B cell (primary cell): ENCODE results near the gene GPC3. TPM values are rescaled to one million over a fixed set of nuclear protein-coding genes. Genes with fewer than 3 reads are reported as not detected.

Experiments used
- ATAC-seq: fragments of 200-7000 bp; cut with Tn5 transposase; one replicate; pipeline ENCODE4 v1.10.0; 2021; ENCODE audit warnings: low read depth, mild to moderate bottlenecking, moderate number of reproducible peaks, moderate library complexity
- CTCF ChIA-PET: fragments of 350-600 bp; sonication (Branson Sonifier 250); formaldehyde crosslinking; loops from one replicate; lab custom pipeline; 2021; ENCODE audit warnings: antibody characterized with exemption, inconsistent platforms; lab: Charles Lee
- POLR2A ChIA-PET: fragments of 350-600 bp; sonication (Branson Sonifier 250); formaldehyde crosslinking; loops from one replicate; lab custom pipeline; 2021; ENCODE audit warnings: antibody characterized with exemption; lab: Charles Lee
- DNase-seq: peaks from one replicate; pipeline ENCODE4 v3.0.0; 2013
- H2AFZ ChIP-seq: 2 replicates; pipeline ENCODE4 v1.6.1; 2012; ENCODE audit warnings: mild to moderate bottlenecking, low read depth, low read length; ENCODE audit not compliant: insufficient read depth, poor library complexity, severe bottlenecking
- H3K27ac ChIP-seq, 2 donors: 1 replicate in 1 of 2; 2 replicates in 1 of 2; pipeline ENCODE4 v1.5.1; 2012 to 2013; ENCODE audit warnings: low read length in 2 of 2, mild to moderate bottlenecking in 2 of 2, moderate library complexity in 1 of 2
- H3K27me3 ChIP-seq, 4 experiments: fragments of 200-600 bp in 1 of 4; sonication (generic) in 1 of 4; replicated peaks in 1 of 4; 1 replicate in 2 of 4; 2 replicates in 2 of 4; pipeline versions ENCODE4 v1.6.1 to v1.7.0; 2013 to 2016; ENCODE audit warnings: low read length in 3 of 4, mild to moderate bottlenecking in 2 of 4, mixed read lengths in 1 of 4, moderate library complexity in 1 of 4; ENCODE audit not compliant: insufficient read depth in 4 of 4, control insufficient read depth in 3 of 4; ENCODE audit errors: control extremely low read depth in 1 of 4
- H3K36me3 ChIP-seq, 2 experiments: replicated peaks in 1 of 2; 1 replicate in 1 of 2; 2 replicates in 1 of 2; pipeline versions ENCODE4 v1.6.1 to v1.7.1; 2013; ENCODE audit warnings: low read length in 1 of 2; ENCODE audit not compliant: insufficient read depth in 2 of 2, control insufficient read depth in 1 of 2; ENCODE audit errors: control extremely low read depth in 1 of 2, extremely low read depth in 1 of 2
- H3K4me1 ChIP-seq, 2 donors: fragments of 200-600 bp in 1 of 2; sonication (generic) in 1 of 2; 1 replicate in 1 of 2; 2 replicates in 1 of 2; pipeline versions ENCODE4 v1.5.1 to v1.6.1; 2013 to 2017; ENCODE audit warnings: low read length in 2 of 2; ENCODE audit not compliant: control insufficient read depth in 2 of 2, insufficient read depth in 2 of 2
- H3K4me2 ChIP-seq: replicated peaks from 2 replicates; pipeline ENCODE3; 2012; ENCODE audit warnings: mild to moderate bottlenecking, low read depth, low read length; ENCODE audit not compliant: poor library complexity, severe bottlenecking
- H3K4me3 ChIP-seq, 5 experiments: fragments of 200-600 bp in 1 of 5; sonication (generic) in 1 of 5; 1 replicate in 3 of 5; 2 replicates in 2 of 5; pipeline versions ENCODE4 v1.5.1 to v1.7.0; 2011 to 2016; ENCODE audit warnings: low read length in 4 of 5, mild to moderate bottlenecking in 4 of 5, low read depth in 2 of 5, control low read depth in 1 of 5, moderate library complexity in 1 of 5; ENCODE audit not compliant: insufficient read depth in 1 of 5; ENCODE audit errors: control extremely low read depth in 1 of 5, extremely low read depth in 1 of 5
- H3K79me2 ChIP-seq: fragments of 200-600 bp; sonication (generic); one replicate; pipeline ENCODE4 v1.6.0; 2016; ENCODE audit warnings: low read length; ENCODE audit not compliant: control insufficient read depth, insufficient read depth
- H3K9ac ChIP-seq: fragments of 200-600 bp; sonication (generic); 2 replicates; pipeline ENCODE4 v1.6.1; 2017; ENCODE audit warnings: mild to moderate bottlenecking, low read length, moderate library complexity
- H3K9me3 ChIP-seq, 3 donors: one replicate each; pipeline versions ENCODE4 v1.6.1 to v1.7.1; 2013; ENCODE audit warnings: low read length in 2 of 3; ENCODE audit not compliant: control insufficient read depth in 2 of 3, insufficient read depth in 1 of 3; ENCODE audit errors: control extremely low read depth in 1 of 3
- H4K20me1 ChIP-seq: 2 replicates; pipeline ENCODE4 v1.6.0; 2012; ENCODE audit warnings: mild to moderate bottlenecking, low read length; ENCODE audit not compliant: insufficient read depth, control insufficient read depth, poor library complexity, severe bottlenecking
- H3K27ac Mint-ChIP-seq: one replicate; pipeline ENCODE4 v1.8.0; 2021; ENCODE audit warnings: mixed read lengths
- H3K27me3 Mint-ChIP-seq: one replicate; pipeline ENCODE4 v1.8.0; 2021; ENCODE audit warnings: mixed read lengths
- H3K4me1 Mint-ChIP-seq: one replicate; pipeline ENCODE4 v1.8.0; 2021; ENCODE audit warnings: mixed read lengths
- H3K4me3 Mint-ChIP-seq: one replicate; pipeline ENCODE4 v1.8.0; 2021; ENCODE audit warnings: mixed read lengths
- H3K9me3 Mint-ChIP-seq: one replicate; pipeline ENCODE4 v1.8.0; 2022; ENCODE audit warnings: mixed read lengths; ENCODE audit not compliant: insufficient read depth
- CTCF ChIP-seq: fragments of 200-600 bp; IDR thresholded peaks from one replicate; pipeline ENCODE4 v1.8.0; 2022; ENCODE audit warnings: antibody characterized with exemption, mild to moderate bottlenecking
- EZH2 ChIP-seq: IDR thresholded peaks from 2 replicates; pipeline ENCODE4 v1.6.1; 2012; ENCODE audit warnings: borderline replicate concordance, low read depth, mild to moderate bottlenecking, moderate library complexity, low read length; ENCODE audit not compliant: insufficient read depth, poor library complexity, severe bottlenecking
- WGBS: methylation state at CpG from one replicate; pipeline ENCODE4 v1.1.5; 2013; ENCODE audit warnings: missing lambda C conversion rate; ENCODE audit not compliant: insufficient coverage; 5-methylcytosine and 5-hydroxymethylcytosine counted together
- intact Hi-C: fragments of 100-400 bp; cut with micrococcal nuclease; formaldehyde crosslinking; loops from one replicate; pipeline ENCODE4 v1.10.0; 2022
- polyA plus RNA-seq: library from polyadenylated mRNA; depleted of rRNA; stranded (reverse); fragments of >200 nt; gene quantifications from 2 replicates; pipeline ENCODE4 v1.2.3, GENCODE V29; 2012
- total RNA-seq, 2 donors: library from RNA; stranded (reverse); fragments of 120-200 nt in 1 of 2; gene quantifications; 1 replicate in 1 of 2; 2 replicates in 1 of 2; pipeline versions ENCODE4 v1.2.3 to v1.2.4, GENCODE V29; 2013 to 2022

GPC3 gene
- total and polyA plus RNA-seq, 2 donors (not counting 1 experiment from before 2014, with no cell fraction given): not detected

- Histone ChIP-seq H3K27me3 (no peaks in the 10 kb centered on the region), H2AFZ (no peak overlapping the region), H3K27ac (no peak overlapping the region), H3K9ac (no peak overlapping the region), H3K79me2 (no peaks in the 10 kb centered on the region), H3K9me3 (no peaks in the 10 kb centered on the region), H4K20me1 (no peaks in the 10 kb centered on the region), H3K36me3 (no peaks in the 10 kb centered on the region), H3K4me2 (no peak overlapping the region), H3K4me3 (no peak overlapping the region), H3K4me1 (no peaks in the 10 kb centered on the region)
- Mint-ChIP-seq H3K27ac (no peak overlapping the region), H3K27me3 (peaks cover 3% of the 10 kb centered on the region), H3K4me1 (no peaks in the 10 kb centered on the region), H3K9me3 (no peaks in the 10 kb centered on the region), H3K4me3 (no peak overlapping the region)
- CTCF ChIA-PET: interaction anchor here (0.8 to 1.8 kb wide), 8 partner anchors 95 to 452 kb away, joined by 3 to 5 read pairs (median 4); no protein-coding TSS in a partner anchor
- TF ChIP-seq EZH2: no peak
- no peak for TF ChIP-seq CTCF
- DNase-seq (no peak), ATAC-seq (no peak)
- POLR2A ChIA-PET: no interaction called here
- intact Hi-C loops: no loop called here
- WGBS: no CpG with 5 or more reads among the region's 3 CpGs
These were observed 287.7 kb downstream of the GPC3 start for GRCh38 chrX:133697656-133698055.

- DNase-seq (no peak), ATAC-seq (no peak)
- ChIA-PET POLR2A (no interaction called here), CTCF (no interaction called here)
- no peaks in the 10 kb centered on the region for H4K20me1 ChIP-seq
- Mint-ChIP-seq H3K9me3 (no peaks in the 10 kb centered on the region), H3K4me1 (no peaks in the 10 kb centered on the region), H3K27ac (no peak overlapping the region), H3K4me3 (no peak overlapping the region), H3K27me3 (no peaks in the 10 kb centered on the region)
- no peaks in the 10 kb centered on the region for H3K4me1 ChIP-seq
- no peaks in the 10 kb centered on the region for H3K36me3 ChIP-seq
- H3K9me3 ChIP-seq: no peaks in the 10 kb centered on the region
- WGBS: no CpG with 5 or more reads among the region's 1 CpG
- H3K4me2 ChIP-seq: no peak overlapping the region
- H3K79me2 ChIP-seq: no peaks in the 10 kb centered on the region
- intact Hi-C loops: no loop called here
- H3K4me3 ChIP-seq: no peak overlapping the region
- TF ChIP-seq EZH2: no peak
- TF ChIP-seq CTCF: no peak
- H2AFZ ChIP-seq: no peak overlapping the region
- H3K27me3 ChIP-seq: no peaks in the 10 kb centered on the region
- H3K9ac ChIP-seq: no peak overlapping the region
- no peak overlapping the region for H3K27ac ChIP-seq
These were observed 295.3 kb downstream of the GPC3 start for GRCh38 chrX:133689997-133690599.
